ENCODE results near the gene STAT2. TPM values are rescaled to one million over a fixed set of nuclear protein-coding genes. Genes with fewer than 3 reads are reported as not detected.

The STAT2 gene
- total and polyA plus RNA-seq, 4 donors, result 20.0 to 191 (median 120) TPM

DNA sequence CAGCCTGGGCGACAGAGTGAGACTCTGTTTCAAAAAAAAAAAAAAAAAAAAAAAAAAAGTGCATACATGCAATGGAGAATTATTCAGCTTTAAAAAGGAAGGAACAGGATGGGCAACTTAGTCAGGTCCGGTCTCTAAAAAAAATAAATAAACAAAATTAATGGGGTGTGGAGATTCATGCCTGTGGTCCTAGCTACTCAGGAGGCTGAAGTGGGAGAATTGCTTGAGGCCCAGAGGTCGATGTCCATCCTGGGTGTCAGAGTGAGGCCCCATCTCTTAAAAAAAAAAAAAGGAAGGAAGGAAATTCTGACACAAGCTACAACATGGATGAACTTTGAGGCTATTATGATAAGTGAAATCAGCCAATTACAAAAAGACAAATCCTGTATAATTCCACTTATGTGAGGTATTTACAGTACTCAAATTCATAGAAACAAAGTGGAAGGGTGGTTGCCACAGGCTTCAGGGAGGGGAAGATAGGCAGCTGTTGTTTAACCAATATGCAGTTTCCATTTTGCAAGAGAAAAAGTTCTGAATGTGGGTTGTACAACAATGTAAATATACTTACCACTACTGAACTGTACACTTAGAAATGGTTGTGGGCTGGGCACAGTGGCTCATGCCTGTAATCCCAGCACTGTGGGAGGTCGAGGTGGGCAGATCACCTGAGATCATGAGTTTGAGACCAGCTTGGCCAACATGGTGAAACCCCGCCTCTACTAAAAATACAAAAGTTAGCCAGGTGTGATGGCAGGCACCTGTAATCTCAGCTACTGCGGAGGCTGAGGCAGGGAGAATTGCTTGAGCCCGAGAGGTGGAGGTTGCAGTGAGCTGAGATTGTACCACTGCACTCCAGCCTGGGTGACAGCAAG lies 15.1 kb upstream of the STAT2 start:
- WGBS, 2 donors, result 67 to 73% methylated on average over 7 of the region's 7 CpGs
- Histone ChIP-seq H3K9me3 (ENCODE audit: control insufficient read depth, low read length) (no peaks in the 10 kb centered on the region), H3K36me3 (ENCODE audit: control insufficient read depth in 1 of 2, insufficient read depth in 2 of 2, low read length in 1 of 2) (no peaks in the 10 kb centered on the region), H3K27ac (ENCODE audit: low read depth in 1 of 2, low read length in 2 of 2) (no peak overlapping the region), H3K27me3 (ENCODE audit: control insufficient read depth in 1 of 2, insufficient read depth in 2 of 2, low read length in 1 of 2) (no peaks in the 10 kb centered on the region), H3K4me1 (ENCODE audit: control insufficient read depth in 1 of 2, insufficient read depth in 2 of 2, low read length in 2 of 2) (no peaks in the 10 kb centered on the region), H3K4me3 (ENCODE audit: low read length in 2 of 2) (no peak overlapping the region)
- ATAC-seq (ENCODE audit: low FRiP score) (no peak), DNase-seq (peak in 1 of 2 donors; percentile 16)
- intact Hi-C loops (cut with DNase I), result no loop called here

DNA sequence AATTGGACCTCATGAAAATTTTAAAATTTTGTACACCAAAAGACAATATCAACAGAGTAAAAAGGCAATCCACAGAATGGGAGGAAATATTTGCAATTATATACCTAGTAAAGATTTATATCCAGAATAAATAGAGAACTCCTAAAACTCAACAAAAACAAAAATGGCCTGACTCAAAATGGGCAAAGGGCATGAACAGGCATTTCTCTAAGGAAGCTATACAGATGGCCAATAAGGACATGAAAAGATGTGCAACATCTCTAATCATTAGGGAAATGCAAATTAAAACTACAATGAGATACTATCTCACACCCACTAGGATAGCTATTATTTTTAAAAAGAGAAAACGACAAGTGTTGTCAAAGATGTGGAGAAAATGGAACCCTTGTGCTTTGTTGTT lies 13.6 kb upstream of the STAT2 start:
- WGBS, 2 donors, result 95 to 97% methylated on average over 1 of the region's 1 CpG
- intact Hi-C loops (cut with DNase I), result no loop called here
- Histone ChIP-seq H3K4me1 (ENCODE audit: control insufficient read depth in 1 of 2, insufficient read depth in 2 of 2, low read length in 2 of 2) (no peaks in the 10 kb centered on the region), H3K27ac (ENCODE audit: low read depth in 1 of 2, low read length in 2 of 2) (no peak overlapping the region), H3K27me3 (ENCODE audit: control insufficient read depth in 1 of 2, insufficient read depth in 2 of 2, low read length in 1 of 2) (no peaks in the 10 kb centered on the region), H3K4me3 (ENCODE audit: low read length in 2 of 2) (no peak overlapping the region), H3K9me3 (ENCODE audit: control insufficient read depth, low read length) (no peaks in the 10 kb centered on the region), H3K36me3 (ENCODE audit: control insufficient read depth in 1 of 2, insufficient read depth in 2 of 2, low read length in 1 of 2) (no peaks in the 10 kb centered on the region)
- ATAC-seq (ENCODE audit: low FRiP score) (no peak), DNase-seq (no peak)

DNA sequence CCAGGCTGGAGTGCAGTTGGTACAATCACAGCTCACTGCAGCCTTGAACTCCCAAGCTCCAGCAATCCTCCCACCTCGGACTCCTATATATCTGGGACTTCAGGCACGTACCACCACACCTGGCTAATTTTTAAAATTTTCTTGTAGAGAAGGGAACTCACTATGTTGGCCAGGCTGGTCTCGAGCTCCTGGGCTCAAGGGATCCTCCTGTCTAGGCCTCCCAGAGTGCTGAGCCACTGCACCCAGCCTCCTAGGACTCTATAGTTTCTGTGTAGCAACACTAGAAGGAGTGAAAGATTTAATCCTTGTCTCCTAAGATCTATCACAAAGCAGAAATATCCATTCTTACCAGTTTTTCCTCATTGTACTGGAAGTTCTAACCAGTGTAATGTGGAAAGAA lies 7.0 kb upstream of the STAT2 start:
- H3K27ac ChIP-seq (ENCODE audit: low read depth in 1 of 2, low read length in 2 of 2), result no peak overlapping the region
- H3K4me3 ChIP-seq (ENCODE audit: low read length in 2 of 2), result no peak overlapping the region
- WGBS, 2 donors, result 79 to 82% methylated on average over 3 of the region's 3 CpGs
- H3K9me3 ChIP-seq (ENCODE audit: control insufficient read depth, low read length), result no peaks in the 10 kb centered on the region
- DNase-seq (no peak), ATAC-seq (ENCODE audit: low FRiP score) (no peak)
- H3K27me3 ChIP-seq (ENCODE audit: control insufficient read depth in 1 of 2, insufficient read depth in 2 of 2, low read length in 1 of 2), result no peaks in the 10 kb centered on the region
- no peaks in the 10 kb centered on the region for H3K4me1 ChIP-seq (ENCODE audit: control insufficient read depth in 1 of 2, insufficient read depth in 2 of 2, low read length in 2 of 2)
- no peaks in the 10 kb centered on the region for H3K36me3 ChIP-seq (ENCODE audit: control insufficient read depth in 1 of 2, insufficient read depth in 2 of 2, low read length in 1 of 2)
- intact Hi-C loops (cut with DNase I), result loop anchor here in 1 of 2 donors (10.0 kb wide), 1 partner anchor 98 kb away; the partner anchor contains the start of gene SPRYD4

DNA sequence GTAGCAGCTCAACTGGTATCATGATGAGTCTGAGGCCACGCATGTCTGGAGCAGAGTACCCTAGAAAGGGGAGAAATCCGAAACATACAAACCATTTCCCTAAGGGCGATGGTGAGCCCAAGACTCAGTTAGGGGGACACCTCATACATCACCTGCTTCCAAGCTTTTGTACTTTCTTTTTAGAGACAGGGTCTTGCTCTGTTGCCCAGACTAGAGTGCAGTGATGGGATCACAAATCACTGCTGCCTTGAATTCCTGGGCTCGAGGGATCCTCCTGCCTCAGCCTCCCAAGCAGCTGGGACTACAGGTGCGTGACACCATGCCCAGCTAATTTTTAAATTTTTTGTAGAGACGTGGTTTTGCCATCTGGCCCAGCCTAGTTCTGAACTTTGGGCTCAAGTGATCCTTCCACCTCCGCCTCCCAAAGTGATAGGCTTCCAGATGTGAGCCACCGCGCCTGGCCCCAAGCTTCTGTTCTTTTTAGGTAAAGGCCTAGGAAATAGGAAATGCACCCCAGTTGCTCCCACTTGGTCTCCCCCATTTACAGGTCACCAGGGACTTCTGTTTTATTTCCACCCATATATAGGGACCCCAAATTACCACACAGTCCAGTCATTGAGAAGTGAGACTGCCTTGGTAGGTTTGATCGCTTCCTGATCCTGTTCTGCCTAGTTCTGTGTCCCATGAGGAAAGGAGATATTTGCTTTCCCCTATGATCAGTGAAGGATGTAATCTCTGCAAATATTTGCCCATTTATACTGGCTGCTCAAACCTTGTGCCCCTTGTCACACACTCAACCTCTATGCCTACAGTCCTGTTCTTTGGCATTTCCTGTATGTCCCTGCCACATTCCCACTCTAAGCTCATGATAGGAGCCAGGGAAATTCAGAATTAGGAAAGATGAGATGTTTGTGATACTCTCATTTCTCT lies 2.5 kb upstream of the STAT2 start, which contains the start of gene APOF:
TSS of gene APOF (minus strand) at position 728 of the 930 bp plus-strand sequence. CDS start at position 616, 112 bp downstream.
- Histone ChIP-seq H3K4me3 (ENCODE audit: low read length in 2 of 2) (no peak within 1 kb of the TSS), H3K36me3 (ENCODE audit: control insufficient read depth in 1 of 2, insufficient read depth in 2 of 2, low read length in 1 of 2) (no peaks in the 10 kb centered on the region), H3K27ac (ENCODE audit: low read depth in 1 of 2, low read length in 2 of 2) (no peak within 1 kb of the TSS), H3K27me3 (ENCODE audit: control insufficient read depth in 1 of 2, insufficient read depth in 2 of 2, low read length in 1 of 2) (no peaks in the 10 kb centered on the region), H3K4me1 (ENCODE audit: control insufficient read depth in 1 of 2, insufficient read depth in 2 of 2, low read length in 2 of 2) (no peaks in the 10 kb centered on the region), H3K9me3 (ENCODE audit: control insufficient read depth, low read length) (no peaks in the 10 kb centered on the region)
- DNase-seq (no peak), ATAC-seq (ENCODE audit: low FRiP score) (no peak)
- WGBS, 2 donors, result 90% methylated on average over 10 of the region's 10 CpGs
- intact Hi-C loops (cut with DNase I), result loop anchor here in 1 of 2 donors (10.0 kb wide), 1 partner anchor 102 kb away; the partner anchor contains the start of gene SPRYD4

DNA sequence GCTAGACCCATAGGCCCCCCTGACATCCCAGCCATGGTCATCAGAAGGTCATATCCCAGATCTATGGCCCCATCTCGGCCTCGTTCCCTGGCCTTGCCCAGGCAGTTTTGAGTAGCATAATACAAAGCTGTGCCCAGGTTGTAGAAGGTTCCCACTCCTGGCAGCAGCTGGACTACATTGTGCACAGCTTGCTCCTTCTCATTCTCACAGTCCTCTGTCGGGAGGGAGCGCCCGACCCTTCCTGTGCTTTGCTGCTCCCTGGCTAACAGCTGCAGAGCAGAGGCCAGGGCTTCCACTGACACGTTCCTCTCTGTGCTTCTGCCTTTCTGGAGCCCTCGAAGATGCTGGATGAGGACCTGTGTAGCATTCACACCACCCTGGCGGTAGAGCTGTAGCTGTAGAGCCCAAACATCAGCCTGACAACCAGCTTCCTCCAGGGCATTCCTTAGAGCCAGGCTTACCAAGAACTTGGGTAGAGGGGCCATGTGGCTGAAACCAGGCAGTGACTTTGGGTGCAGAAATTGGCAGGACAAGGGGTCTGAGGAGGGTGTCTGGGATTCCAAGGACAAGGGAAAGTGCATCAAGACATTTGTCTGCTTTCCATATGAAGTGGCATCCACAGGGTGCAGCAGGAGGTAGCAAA lies 1.7 kb upstream of the STAT2 start:
- no peak for ATAC-seq (ENCODE audit: low FRiP score)
- no peaks in the 10 kb centered on the region for H3K36me3 ChIP-seq (ENCODE audit: control insufficient read depth in 1 of 2, insufficient read depth in 2 of 2, low read length in 1 of 2)
- H3K4me3 ChIP-seq (ENCODE audit: low read length in 2 of 2), result no peak overlapping the region
- no peaks in the 10 kb centered on the region for H3K4me1 ChIP-seq (ENCODE audit: control insufficient read depth in 1 of 2, insufficient read depth in 2 of 2, low read length in 2 of 2)
- intact Hi-C loops (cut with DNase I), result loop anchor here in 1 of 2 donors (10.0 kb wide), 1 partner anchor 103 kb away; the partner anchor contains the start of gene SPRYD4
- H3K27me3 ChIP-seq (ENCODE audit: control insufficient read depth in 1 of 2, insufficient read depth in 2 of 2, low read length in 1 of 2), result no peaks in the 10 kb centered on the region
- 82 to 85% methylated on average over 8 of the region's 8 CpGs for WGBS, 2 donors
- no peaks in the 10 kb centered on the region for H3K9me3 ChIP-seq (ENCODE audit: control insufficient read depth, low read length)
- no peak overlapping the region for H3K27ac ChIP-seq (ENCODE audit: low read depth in 1 of 2, low read length in 2 of 2)
- DNase-seq, result no peak

DNA sequence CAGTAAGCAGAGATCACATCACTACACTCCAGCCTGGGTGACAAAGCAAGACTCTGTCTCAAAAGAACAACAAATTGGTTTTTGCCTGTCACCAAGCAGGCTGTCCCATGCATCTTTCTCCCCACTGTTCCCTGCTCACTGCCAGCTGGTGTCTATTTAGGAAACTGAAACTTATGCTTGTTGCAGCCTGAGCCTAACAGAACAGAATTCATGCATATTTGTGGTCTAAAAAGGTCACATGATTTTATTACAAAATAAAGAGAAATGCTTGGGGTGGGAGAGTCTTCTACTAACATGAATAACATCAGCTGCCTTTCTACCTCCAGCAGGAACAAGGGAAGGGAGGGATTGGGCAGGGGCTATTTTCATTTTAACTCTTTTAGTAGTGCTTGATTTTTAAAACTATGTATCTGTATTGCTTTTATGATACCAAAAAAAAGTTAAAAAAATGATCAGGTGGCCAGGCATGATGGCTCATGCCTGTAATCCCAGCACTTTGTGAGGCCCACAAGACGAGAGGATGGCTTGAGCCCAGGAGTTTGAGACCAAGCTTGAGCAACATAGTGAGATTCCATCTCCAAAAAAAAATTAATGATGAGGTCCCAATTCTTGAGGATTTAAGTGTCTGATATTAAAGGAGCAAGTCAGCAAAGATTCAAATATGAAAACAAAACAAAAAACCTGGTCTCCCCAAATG lies 923 bp downstream of the STAT2 start:
- 0 to 16% methylated on average over 1 of the region's 1 CpG for WGBS, 2 donors
- no peaks in the 10 kb centered on the region for H3K27me3 ChIP-seq (ENCODE audit: control insufficient read depth in 1 of 2, insufficient read depth in 2 of 2, low read length in 1 of 2)
- H3K4me3 ChIP-seq (ENCODE audit: low read length in 2 of 2), result peak overlapping the region; percentile 78 to 89
- H3K36me3 ChIP-seq (ENCODE audit: control insufficient read depth in 1 of 2, insufficient read depth in 2 of 2, low read length in 1 of 2), result peaks cover 6 to 12% of the 10 kb centered on the region in 2 donors
- intact Hi-C loops (cut with DNase I), result no loop called here
- ATAC-seq (ENCODE audit: low FRiP score), result no peak
- peak overlapping the region in 1 of 2 donors; percentile 34 for H3K27ac ChIP-seq (ENCODE audit: low read depth in 1 of 2, low read length in 2 of 2)
- H3K9me3 ChIP-seq (ENCODE audit: control insufficient read depth, low read length), result no peaks in the 10 kb centered on the region
- H3K4me1 ChIP-seq (ENCODE audit: control insufficient read depth in 1 of 2, insufficient read depth in 2 of 2, low read length in 2 of 2), result no peaks in the 10 kb centered on the region
- DNase-seq, result no peak

DNA sequence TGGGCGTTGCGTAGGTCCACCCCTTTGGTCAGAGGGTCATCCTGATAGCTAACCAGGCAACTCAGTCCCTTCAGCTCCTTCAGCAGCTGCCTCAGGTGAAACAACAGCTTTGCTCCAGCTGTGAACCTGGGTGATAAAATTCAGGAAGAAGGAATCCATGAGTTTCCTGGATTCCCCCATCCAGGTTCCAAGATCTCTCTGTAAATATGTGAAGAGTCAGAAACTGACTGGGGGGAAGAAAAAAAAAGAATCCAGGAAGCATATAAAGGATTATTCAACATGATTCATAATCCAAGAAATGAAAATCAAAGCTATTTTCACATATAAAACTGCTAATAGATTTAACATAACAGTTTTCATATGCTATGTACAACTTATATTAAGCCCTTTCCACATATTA lies 8.6 kb downstream of the STAT2 start:
- Histone ChIP-seq H3K36me3 (ENCODE audit: control insufficient read depth in 1 of 2, insufficient read depth in 2 of 2, low read length in 1 of 2) (peaks cover 13 to 20% of the 10 kb centered on the region in 2 donors), H3K4me1 (ENCODE audit: control insufficient read depth in 1 of 2, insufficient read depth in 2 of 2, low read length in 2 of 2) (no peaks in the 10 kb centered on the region), H3K4me3 (ENCODE audit: low read length in 2 of 2) (no peak overlapping the region), H3K27ac (ENCODE audit: low read depth in 1 of 2, low read length in 2 of 2) (no peak overlapping the region), H3K27me3 (ENCODE audit: control insufficient read depth in 1 of 2, insufficient read depth in 2 of 2, low read length in 1 of 2) (no peaks in the 10 kb centered on the region), H3K9me3 (ENCODE audit: control insufficient read depth, low read length) (no peaks in the 10 kb centered on the region)
- intact Hi-C loops (cut with DNase I), result no loop called here
- WGBS, 2 donors, result 91 to 100% methylated on average over 2 of the region's 2 CpGs
- ATAC-seq (ENCODE audit: low FRiP score) (no peak), DNase-seq (no peak)

DNA sequence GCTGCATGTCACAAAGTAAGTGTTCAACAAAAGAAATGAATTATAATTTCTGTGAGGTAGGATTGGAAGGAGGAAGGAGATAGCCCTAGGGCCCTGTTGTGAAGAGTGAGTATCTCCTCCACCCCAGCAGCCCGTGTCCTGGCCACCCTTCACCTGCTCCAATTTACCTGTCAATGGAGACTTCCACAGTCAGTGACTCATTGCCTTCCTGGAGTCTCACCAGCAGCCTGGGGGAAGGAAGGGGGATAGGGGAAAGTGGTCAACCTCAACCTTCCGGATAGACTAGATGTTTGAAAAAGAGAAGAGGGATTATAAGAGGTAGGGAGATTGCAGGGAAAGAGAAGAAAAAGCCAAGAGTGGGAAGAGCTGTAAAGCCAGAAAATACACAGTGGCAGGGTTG lies 9.2 kb downstream of the STAT2 start:
- no peak for ATAC-seq (ENCODE audit: low FRiP score)
- Histone ChIP-seq H3K27ac (ENCODE audit: low read depth in 1 of 2, low read length in 2 of 2) (no peak overlapping the region), H3K4me1 (ENCODE audit: control insufficient read depth in 1 of 2, insufficient read depth in 2 of 2, low read length in 2 of 2) (no peaks in the 10 kb centered on the region), H3K4me3 (ENCODE audit: low read length in 2 of 2) (no peak overlapping the region), H3K36me3 (ENCODE audit: control insufficient read depth in 1 of 2, insufficient read depth in 2 of 2, low read length in 1 of 2) (peaks cover 11 to 19% of the 10 kb centered on the region in 2 donors), H3K9me3 (ENCODE audit: control insufficient read depth, low read length) (no peaks in the 10 kb centered on the region), H3K27me3 (ENCODE audit: control insufficient read depth in 1 of 2, insufficient read depth in 2 of 2, low read length in 1 of 2) (no peaks in the 10 kb centered on the region)
- intact Hi-C loops (cut with DNase I), result no loop called here
- WGBS, 2 donors, result 86 to 93% methylated on average over 2 of the region's 2 CpGs
- no peak for DNase-seq
